8988T (cell line): ENCODE measurements around the gene SNX32.
A peak's percentile ranks its signal among the peaks of the same experiment; 100 is the strongest.

ENCODE experiments used
- DNase-seq: peaks from one replicate; pipeline ENCODE4 v3.0.0; 2011

The SNX32 gene

DNA sequence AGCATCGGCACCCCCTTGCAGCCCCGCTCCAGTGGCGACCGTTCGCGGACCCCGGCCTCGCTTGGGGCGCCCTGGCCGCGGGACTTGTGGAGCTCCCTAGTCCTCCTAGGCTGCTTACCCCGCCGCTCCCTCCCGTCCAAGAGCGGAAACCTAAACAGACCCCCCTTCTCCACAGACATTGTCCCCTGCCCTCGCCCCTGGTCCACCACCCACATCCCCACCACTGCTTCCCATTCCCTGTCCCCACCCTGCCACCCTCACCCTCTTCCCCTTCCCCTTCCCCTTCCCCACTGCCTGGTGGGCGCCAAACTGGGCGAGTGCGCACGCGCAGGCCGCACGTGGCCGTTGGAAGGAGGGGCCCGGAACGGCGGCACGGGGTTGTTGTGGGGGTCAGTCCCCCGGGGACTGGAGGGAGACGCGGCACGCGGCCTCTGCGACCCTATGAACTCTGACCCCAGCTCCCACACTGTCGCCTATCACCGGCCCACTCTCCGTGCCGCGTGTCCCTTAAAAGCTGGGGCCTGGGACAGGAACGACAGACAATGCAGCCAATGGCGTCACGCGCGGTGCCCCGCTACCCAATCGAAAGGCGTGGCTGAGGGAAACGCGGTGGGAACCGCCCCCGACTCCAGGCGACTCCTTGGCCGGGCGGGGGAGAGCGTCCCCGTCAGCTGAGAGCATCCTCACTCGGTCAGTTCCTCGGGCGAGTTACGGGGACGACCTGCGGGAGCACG, at the start of gene SNX32:
TSS of gene SNX32 (plus strand) at position 667 of the 734 bp plus-strand sequence. CDS start 103 bp downstream, outside the sequence.
- DNase-seq: no peak

DNA sequence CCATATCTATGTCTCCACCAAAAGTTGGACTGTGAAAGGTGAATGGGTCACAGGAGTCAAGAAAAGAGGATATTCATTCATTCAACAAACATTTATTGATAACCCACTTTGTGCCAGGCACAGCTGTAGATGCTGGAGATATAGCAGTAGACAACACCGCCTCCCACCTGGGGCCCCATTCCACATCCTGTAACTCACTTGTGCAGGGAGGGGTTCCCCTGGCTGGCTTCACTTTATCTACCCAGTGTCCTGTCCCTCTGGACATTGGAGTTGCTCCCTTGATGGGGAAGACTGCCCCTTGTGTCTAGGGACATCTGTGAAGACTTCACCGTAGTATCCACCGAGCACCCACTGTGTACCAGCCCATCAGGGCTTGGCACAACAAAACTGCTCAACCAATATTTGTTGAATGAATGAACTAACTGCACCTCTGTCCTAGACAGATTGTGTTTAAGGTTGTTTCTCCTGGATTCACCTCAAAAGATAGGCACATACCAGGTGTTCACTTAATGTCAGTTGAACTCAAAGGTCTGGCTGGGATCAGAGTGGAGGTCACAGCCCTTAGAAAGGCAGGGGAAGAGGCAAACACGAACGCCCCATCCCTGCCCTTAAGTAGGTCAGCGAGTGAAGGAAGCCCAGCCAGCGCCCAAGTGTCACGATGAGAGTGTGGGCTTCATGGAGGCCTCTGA, 48.3 kb upstream of the SNX32 start:
- no peak for DNase-seq

DNA sequence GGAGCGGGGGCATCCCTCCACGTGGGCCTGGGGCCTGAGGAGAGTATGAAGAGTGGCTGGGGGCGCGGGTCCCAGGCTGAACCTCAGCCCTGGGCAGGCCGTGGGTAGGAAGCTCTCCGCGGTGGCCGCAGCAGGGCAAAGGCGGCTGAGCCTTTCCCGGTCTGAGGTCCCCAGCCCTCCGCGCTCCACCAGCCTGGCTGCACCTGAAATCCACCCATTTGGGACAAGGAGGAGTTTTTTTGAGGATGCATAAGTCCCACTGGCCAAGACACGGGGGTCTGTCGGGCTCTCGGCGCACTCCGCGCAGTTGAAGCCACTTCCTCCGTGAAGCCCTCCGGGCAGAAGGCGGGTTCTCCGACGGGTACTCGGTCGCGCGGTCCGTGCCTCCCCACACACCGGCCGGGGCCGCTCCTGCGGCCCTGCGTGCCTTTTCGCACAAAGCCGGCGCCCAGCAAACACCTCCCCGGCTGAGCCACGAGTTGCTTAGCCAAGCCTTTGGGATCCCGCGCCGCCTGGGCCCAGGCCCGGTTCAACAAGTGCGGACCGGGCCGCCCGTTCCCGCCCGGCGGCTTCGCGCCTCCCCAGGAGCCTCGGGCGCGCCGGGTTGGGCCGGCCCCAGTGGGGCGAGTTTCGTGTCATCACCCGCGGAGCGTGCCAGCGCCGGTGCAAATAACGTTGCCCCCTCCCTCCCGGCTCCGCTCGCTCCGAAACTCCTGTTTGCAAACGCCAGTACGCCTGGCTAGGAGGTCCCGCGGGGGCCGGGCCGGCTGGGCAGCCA, 47.6 kb upstream of the SNX32 start:
- peak; percentile 70 for DNase-seq

DNA sequence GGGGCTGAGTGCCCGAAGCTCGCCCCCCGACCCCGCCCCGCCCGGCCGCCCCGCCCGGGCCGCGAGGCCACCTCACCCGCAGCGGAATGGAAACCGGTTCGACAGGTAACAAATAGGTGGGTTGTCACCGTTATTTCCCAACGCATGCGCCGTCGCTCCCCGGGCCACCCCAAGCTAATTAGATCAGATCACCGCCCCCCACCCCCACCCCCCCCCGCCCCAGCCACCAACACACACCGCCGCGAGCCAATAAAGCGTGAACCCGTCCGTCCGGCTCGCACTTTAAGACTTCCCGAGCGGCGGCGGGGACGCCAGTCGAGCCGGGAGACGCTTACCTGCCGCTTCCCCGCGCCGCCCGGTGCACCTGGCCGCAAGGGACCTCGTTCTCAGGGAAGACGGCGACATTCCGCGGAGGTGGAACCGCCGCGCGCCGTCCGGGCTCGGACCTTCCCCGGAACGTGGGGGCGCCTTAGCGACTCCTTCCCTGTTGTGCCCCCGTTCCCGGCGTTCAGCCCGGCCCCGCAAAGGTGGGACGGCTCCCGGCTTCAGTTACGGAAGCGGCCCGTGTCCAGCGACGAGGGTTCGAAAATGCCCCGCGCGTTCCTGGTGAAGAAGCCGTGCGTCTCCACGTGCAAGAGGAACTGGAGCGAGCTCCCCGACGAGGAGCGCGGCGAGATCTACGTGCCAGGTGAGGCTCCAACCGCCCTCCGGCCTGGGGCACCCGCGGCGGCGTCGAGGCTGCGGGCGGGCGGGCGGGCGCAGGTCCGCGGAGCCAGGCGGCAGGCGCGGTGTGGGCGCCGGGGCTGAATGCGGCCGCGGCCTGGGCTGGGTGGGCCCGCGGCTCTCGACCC, 46.8 kb upstream of the SNX32 start, which contains the start of gene OVOL1:
TSS of gene OVOL1 (plus strand) at position 278 of the 851 bp plus-strand sequence. CDS start at position 589, 311 bp downstream.
- DNase-seq: no peak

DNA sequence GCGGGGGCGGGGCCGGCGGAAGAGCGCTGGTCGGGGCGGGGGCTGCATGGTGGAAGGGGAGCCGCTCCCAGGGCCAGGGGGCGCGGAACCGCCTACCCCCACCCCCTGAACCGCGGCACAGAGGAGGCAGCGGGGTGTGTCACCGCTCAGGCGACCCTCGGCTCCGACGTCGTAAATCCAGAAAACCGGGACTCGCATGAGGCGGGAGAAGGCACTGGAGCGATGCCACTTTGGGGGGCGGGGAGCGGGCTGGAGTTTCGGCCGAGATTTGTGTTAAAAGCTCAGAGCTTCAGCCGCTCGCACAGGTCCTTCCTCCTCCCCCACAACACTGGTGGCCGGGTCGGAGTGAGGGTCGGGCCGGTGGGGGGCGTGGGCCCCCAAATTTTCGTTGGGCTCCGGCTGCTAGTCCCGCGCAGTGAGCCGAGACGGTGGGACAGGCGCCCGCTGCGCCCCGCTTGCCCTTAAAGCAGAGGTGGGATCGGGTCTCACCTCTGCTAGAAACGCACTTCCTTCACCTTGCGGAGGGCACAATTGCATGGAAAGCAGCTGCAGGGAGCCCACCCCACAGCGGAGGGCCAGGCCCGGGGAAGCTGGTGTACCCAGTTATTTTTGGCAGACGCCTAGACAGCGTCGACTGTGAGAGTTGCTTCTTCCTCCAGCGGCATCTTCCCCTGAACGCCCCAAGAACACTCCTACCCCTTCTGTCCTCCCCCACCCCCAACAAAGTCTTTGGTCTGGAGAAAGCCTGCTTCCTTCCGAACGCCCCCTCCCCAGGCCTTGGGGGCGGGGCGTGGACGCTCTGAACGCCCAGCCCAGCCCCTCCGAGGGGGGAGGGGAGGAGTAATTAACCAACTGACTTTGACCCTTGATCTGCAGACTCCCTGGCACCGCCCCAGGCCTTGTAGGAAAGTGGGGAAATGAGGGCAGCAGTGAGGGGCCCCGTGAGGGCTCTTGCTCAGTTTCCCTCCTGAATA, 45.8 kb upstream of the SNX32 start:
- peak; percentile 85 for DNase-seq

DNA sequence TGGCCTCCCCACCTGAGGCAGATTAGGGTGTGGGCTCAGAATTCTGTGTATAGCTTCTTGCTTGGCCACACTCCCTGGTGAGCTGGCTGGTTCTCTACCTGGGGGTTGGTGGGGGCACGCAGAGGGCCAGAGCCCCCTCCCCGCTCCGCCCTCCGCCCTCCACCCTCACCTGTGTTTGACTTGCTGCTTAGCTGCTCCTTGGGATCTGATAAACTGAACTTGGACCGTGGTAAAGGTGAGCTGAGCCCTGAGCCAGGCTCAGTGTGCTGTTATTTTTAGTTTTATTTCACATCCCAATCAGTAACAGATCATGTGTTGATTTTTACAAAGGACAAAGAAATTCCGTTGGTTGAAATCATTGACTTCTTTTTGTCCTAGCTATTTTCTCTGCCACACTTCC, 44.9 kb upstream of the SNX32 start:
- no peak for DNase-seq

DNA sequence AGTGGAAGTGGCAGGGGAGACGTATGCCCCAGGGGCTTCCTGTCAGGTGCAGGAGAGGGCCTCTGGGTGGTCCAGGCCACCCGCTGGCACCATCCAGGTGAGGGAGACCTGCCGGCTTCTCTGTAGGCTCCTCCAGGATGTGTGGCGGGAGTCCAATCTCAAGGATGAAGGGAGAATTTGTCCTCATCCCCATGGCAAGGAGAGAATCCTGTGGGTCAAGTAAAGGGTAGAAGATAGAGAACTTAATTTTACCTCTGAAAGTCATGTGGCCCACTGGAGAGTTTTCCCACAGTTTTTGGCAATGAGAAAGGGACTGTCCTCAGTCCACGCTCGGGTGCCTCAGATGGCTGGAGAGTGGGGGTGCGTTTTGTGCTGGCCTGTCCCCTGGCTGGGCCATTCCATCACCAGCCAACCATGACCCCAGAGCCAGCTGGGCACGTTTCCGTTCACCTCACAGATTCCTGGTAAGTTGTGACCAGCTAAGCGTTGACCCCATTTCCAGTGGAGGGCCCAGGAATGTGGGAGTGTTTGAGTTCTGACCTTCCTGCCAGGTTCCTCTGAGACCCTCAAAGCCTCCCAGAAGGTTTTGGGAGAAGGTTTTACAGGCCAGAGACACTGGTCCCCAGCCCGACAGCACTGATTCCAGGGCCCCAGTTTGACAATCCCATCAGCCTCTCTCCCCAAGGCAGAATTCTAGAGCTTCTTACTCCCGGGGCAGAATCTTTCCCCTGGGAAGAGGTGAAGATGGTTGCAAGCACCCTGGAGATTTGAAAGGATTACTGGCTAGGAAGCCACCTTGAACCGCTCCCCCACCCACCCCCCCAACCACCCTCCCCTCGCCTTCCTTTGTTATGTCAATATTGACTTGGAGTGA, 44.3 kb upstream of the SNX32 start:
- no peak for DNase-seq

DNA sequence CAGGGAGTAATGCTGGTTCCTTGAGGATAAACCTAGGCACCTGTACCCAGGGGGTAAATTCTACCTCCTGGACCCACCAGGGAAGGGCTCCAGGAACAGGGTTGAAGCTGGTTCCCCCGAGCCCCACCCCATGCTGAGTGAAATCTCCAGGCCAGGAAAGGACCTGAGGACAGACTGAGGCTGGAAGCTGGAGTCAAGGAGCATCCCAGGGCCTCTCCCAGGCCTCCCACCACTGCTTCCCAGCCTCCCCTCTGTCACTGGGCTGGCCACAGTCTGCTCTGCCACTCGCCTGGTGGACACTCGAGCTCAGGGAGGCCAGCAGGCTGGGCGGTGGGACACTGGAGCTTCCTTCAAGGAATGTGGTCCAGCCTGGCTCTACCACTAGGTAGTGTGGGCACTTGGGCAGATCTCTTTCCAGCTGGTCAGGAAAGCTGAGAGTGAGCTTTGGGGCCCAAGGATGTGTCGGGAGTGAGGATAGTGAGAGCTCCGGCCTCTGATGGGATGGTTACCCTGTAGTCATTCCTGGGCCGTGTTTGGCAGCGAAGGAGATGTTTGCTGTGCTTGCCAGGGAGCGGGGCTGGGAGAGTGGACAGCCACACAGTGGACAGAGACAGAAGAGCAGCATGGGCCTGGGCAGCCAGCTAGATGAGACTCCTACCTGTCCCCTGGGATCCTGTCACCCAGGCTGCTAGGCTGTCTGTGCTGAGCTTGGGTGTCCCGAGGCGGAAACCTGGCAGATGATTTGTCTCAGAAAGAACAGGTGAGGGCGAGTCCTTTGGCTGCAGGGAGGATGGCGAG, 43.5 kb upstream of the SNX32 start:
- DNase-seq: no peak

DNA sequence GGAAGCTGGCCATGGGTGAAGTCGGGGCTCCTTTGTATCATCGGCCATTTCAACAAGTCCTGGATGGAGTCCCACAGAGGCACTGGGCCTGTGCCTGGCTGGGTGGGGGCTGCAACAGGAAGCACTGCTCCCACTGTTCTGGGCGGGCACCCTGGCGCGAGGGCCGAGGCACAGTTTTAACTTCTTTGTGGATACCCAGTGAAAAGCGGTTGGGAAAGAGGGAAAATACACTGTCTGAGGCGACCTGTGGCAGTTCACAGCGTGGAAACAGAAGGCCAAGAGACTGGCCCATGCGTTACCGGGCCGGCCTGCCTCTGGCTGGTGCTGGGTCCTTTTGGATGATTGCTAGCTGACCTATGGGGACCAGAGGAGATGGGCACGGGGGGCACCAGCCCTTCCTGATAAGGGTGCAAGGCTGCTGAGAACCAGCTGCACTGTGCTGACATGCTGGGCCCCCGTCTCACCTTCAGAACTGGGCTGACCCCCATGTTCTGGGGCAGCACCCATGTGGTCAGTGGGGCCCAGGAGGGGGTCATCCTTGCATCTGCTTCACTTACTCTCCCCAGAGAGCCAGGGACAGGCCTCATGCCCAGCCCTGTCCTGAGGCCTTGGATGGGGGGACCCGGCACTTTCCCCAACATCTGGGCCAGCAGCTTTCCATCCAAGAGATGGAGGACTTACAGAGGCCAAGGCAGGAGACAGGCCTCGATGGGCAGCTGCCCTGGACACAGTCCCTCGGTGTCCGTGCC, 42.7 kb upstream of the SNX32 start:
- no peak for DNase-seq

DNA sequence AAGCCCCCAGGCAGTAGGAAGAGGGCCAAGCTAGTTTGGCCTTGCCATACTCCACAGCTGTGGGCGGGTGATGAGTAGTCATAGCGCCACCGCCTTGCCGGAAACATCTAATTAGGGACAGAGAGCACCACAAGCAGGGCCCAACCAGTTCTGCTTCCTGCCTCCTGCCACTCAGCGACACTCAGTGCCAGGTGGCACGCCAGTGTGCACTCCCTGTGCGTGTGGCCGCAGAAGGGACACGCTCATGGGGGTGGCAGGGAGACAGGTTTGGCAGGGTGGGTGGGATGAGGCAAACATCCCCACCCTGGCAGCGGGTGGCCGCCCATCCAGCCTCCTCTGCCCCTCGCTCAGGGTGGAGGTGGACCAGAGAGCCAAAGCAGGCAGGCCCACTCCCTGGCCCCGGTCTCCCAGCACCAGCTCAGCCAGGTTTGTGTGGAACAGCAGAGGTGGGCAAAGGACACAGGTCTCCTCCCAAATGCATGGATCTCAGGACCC, 42.0 kb upstream of the SNX32 start:
- DNase-seq: no peak

DNA sequence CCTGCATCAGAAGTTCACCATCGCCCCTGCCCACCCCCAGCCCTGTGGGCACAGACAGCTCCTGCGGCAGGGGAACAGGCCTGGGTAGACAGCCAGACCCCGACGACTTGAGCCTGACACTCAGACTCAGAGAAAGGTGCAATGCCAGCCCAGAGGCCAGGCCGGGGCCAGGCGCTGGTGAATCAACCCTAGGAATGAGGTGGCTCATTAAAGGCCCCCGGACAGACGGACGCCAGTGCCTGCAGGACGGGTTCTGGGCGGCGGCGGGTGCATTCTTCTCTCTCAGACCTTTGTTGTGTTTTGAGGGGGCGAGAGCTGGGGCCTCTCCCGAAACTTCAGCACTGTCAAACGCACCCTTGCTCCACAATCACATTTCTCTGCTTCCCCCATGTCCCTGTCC, 41.3 kb upstream of the SNX32 start:
- DNase-seq: no peak

DNA sequence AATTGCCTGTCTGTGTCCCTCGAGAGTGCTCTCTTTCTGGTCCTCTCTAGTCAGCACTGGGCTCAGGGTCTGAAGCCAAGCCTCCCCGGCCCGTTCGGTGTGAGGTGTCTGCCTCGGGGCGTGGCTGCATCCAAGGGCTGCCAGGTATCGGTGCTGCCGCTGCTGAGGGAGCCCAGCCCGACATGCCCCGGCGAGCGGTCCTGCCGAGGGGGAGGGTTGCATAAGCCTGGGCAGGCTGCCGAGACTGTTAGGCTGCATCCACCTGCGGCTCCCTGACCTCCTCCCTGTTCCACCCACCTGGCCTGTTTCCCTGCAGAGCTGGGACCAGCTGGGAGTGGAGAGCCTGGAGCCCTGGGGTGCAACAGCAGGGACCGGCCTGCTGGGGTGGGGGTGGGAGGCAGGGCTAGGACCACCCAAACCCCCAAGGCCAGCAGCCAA, 40.6 kb upstream of the SNX32 start:
- DNase-seq: no peak

DNA sequence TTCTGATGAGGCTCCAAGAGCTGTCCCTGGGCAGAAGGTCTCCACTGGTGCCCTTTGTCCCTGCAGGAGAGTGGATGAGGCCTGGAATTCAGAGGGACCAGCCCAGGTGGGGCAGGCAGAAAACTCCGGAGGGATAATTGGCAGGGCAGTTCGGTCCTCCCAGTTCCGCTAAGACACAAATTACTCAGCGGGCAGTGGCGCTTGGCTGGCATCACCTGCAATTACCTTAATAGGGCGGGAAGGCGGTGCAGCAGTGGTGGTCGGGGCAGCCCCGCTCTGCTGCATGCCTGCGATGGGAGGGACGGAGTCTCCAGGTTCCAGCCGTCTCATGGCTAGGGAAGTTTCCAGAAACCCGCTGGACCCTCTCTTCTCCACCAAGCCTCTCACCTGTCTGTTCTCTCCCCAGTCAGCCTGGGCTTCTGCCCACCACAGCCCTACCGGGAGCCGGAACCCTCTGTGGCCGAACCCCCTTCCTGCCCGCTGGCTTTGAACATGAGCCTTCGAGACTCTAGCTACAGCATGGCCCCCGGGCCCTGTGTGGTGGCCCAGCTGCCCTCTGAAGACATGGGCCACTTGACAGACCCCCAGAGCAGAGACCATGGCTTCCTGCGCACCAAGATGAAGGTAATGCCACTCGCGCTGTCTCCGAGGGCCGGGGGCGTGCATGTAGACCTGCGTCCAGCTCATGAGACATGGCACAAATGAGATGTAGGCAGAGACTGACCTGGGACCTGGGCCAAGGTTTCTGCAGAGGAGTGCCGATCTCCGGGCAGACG, 40.0 kb upstream of the SNX32 start:
- DNase-seq: no peak

DNA sequence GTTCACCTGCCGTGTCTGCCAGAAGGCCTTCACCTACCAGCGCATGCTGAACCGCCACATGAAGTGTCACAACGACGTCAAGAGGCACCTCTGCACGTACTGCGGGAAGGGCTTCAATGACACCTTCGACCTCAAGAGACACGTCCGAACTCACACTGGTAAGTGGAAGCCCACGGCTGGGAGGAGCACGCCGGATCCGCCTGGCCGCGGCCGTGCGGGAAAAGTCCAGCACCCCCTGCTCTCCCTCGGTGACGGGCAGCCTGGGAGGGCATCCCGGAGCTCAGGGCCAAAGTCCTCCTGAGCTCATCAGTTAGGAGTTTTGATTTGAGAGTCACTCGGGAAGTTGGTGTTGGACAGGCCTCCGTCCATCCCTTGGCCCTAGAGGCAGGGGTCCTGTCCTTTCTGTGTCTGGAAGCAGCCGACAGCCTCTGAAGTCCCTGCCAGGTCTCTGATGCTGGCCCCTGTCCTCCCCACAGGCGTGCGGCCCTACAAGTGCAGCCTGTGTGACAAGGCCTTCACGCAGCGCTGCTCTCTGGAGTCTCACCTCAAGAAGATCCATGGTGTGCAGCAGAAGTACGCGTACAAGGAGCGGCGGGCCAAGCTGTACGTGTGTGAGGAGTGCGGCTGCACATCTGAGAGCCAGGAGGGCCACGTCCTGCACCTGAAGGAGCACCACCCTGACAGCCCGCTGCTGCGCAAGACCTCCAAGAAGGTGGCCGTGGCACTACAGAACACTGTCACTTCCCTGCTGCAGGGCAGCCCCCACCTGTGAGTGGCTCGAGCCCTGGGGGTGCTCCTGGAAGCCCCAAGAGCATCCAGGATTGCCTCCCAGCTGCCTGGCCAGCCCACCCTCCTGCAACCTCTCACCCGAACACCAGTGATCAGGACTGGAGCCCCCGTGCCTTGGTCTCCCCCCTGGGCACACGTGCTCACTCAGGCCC, 38.9 kb upstream of the SNX32 start:
- no peak for DNase-seq

DNA sequence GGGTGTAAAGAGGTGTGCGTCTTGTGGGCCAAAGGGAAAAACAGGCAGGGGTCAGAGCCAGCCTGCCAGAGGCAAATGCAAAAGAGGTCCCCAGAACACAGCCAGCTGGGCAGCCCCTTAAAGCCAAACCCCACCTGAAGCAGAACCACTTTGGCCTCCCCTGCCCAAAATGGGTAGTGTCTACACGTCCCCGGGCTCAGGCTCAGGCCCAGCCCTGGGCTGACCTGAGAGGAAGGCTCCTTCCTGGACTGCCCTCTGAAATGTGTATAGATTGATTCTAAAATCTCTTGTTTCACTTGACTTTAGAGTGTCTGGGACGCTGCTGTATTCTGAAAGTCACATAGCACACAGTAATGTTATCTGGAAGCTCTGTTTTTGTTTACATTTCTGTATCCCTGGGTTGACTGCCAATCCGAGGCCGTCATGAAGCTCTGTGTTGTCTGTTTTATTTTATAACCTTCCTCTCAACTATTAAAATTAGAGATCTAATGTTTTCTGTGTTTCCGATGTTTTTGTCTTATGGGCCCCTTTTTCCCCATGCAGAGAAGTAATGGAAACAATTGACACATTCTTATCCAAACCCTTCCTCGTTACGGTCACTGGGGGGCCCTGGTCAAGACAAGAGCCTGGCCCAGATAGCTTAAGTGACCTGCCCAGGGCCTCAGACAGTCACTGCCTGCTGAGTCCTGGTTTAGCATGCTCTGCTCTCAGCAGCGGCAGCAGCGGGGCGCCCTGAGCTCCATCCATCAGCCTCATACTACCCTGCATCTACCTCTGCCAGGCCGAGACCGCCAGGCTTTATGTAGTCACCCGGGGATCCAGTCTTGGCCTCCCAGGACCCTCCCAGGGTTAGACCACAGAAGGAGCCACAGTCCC, 36.8 kb upstream of the SNX32 start:
- DNase-seq: no peak
